ENCODE data around the gene CHN1. TPM values are rescaled to one million over a fixed set of nuclear protein-coding genes. Genes with fewer than 3 reads are reported as not detected.

Gene CHN1
- total RNA-seq, 4 donors from 2014 or later: 2.7 to 6.1 (median 3.4) TPM

GRCh38 chr2:174939046-174939445, 66.1 kb downstream of the CHN1 start:
- H3K4me3 ChIP-seq (ENCODE audit: low read depth, poor library complexity, severe bottlenecking): no peak overlapping the region
- 82 to 86% methylated on average over 1 of the region's 1 CpG for WGBS, 2 donors
- no peak for DNase-seq (ENCODE audit: low spot score in 2 of 2)
- intact Hi-C loops (cut with DNase I; ENCODE audit: low total_unique reads): no loop called here
- TF ChIP-seq POLR2A (IDR thresholded peaks at IDR 0.05): no peak
- no peak for TF ChIP-seq CTCF (IDR thresholded peaks at IDR 0.05)

GRCh38 chr2:174931724-174932123, 73.5 kb downstream of the CHN1 start:
- no peak overlapping the region for H3K4me3 ChIP-seq (ENCODE audit: low read depth, poor library complexity, severe bottlenecking)
- intact Hi-C loops (cut with DNase I; ENCODE audit: low total_unique reads): no loop called here
- 88 to 92% methylated on average over 3 of the region's 3 CpGs for WGBS, 2 donors
- no peak for DNase-seq (ENCODE audit: low spot score in 2 of 2)
- no peak for TF ChIP-seq CTCF (IDR thresholded peaks at IDR 0.05)
- no peak for TF ChIP-seq POLR2A (IDR thresholded peaks at IDR 0.05)

GRCh38 chr2:174929786-174930185, 75.4 kb downstream of the CHN1 start:
- intact Hi-C loops (cut with DNase I; ENCODE audit: low total_unique reads): no loop called here
- DNase-seq (ENCODE audit: low spot score in 2 of 2): no peak
- TF ChIP-seq POLR2A (IDR thresholded peaks at IDR 0.05) (no peak), CTCF (IDR thresholded peaks at IDR 0.05) (no peak)
- no peak overlapping the region for H3K4me3 ChIP-seq (ENCODE audit: low read depth, poor library complexity, severe bottlenecking)
- WGBS, 2 donors: 81 to 89% methylated on average over 4 of the region's 4 CpGs

GRCh38 chr2:174925046-174925784, 80.0 kb downstream of the CHN1 start:
- intact Hi-C loops (cut with DNase I; ENCODE audit: low total_unique reads): no loop called here
- TF ChIP-seq CTCF (IDR thresholded peaks at IDR 0.05) (no peak), POLR2A (IDR thresholded peaks at IDR 0.05) (no peak)
- WGBS, 2 donors: 84 to 86% methylated on average over 3 of the region's 3 CpGs
- no peak overlapping the region for H3K4me3 ChIP-seq (ENCODE audit: low read depth, poor library complexity, severe bottlenecking)
- no peak for DNase-seq (ENCODE audit: low spot score in 2 of 2)

- intact Hi-C loops (cut with DNase I; ENCODE audit: low total_unique reads): no loop called here
- TF ChIP-seq CTCF (IDR thresholded peaks at IDR 0.05) (no peak), POLR2A (IDR thresholded peaks at IDR 0.05) (no peak)
- DNase-seq (ENCODE audit: low spot score in 2 of 2): no peak
- H3K4me3 ChIP-seq (ENCODE audit: low read depth, poor library complexity, severe bottlenecking): no peak overlapping the region
Measured at GRCh38 chr2:174924061-174924693, 81.0 kb downstream of the CHN1 start.
